NCI-H1930 (cell line): ENCODE measurements around the gene CDC34.

Source experiments
- DNase-seq, 2 experiments: peaks; one replicate each; lab custom pipeline; 2025; lab: John Stamatoyannopoulos, UW

Gene CDC34

GRCh38 chr19:497491-497868, 34.1 kb upstream of the CDC34 start:
- no peak for DNase-seq

- DNase-seq, result no peak
These were observed 33.6 kb upstream of the CDC34 start for GRCh38 chr19:497869-498510.

GRCh38 chr19:498511-498891, 33.1 kb upstream of the CDC34 start:
- no peak for DNase-seq

- no peak for DNase-seq
These were observed 32.5 kb upstream of the CDC34 start for GRCh38 chr19:498977-499623.

- no peak for DNase-seq
These were observed 29.9 kb upstream of the CDC34 start for GRCh38 chr19:501646-502045.

- DNase-seq, result no peak
These were observed 26.9 kb upstream of the CDC34 start for GRCh38 chr19:504616-505015.

- peak; percentile 96 to 98 for DNase-seq
These were observed 24.9 kb upstream of the CDC34 start for GRCh38 chr19:506404-507285.

GRCh38 chr19:507286-508203, 24.0 kb upstream of the CDC34 start, which contains the start of gene TPGS1:
Gene TPGS1 (plus strand): TSS chr19:507497. CDS start chr19:507507, 10 bp downstream.
- DNase-seq, result peak; percentile 40 to 68

- no peak for DNase-seq
These were observed 23.1 kb upstream of the CDC34 start for GRCh38 chr19:508204-509150.

- DNase-seq, result peak; percentile 65 to 72
These were observed 20.9 kb upstream of the CDC34 start for GRCh38 chr19:510606-511100.

GRCh38 chr19:511101-511851, 20.3 kb upstream of the CDC34 start:
- peak; percentile 40 to 43 for DNase-seq

GRCh38 chr19:512547-513365, 18.8 kb upstream of the CDC34 start:
- DNase-seq, result no peak

- no peak for DNase-seq
These were observed 18.0 kb upstream of the CDC34 start for GRCh38 chr19:513368-514165.

- DNase-seq, result no peak
These were observed 17.3 kb upstream of the CDC34 start for GRCh38 chr19:514166-514663.

- DNase-seq, result no peak
These were observed 13.6 kb upstream of the CDC34 start for GRCh38 chr19:517721-518597.

- no peak for DNase-seq
These were observed 12.8 kb upstream of the CDC34 start for GRCh38 chr19:518598-519231.
